OCI-LY1 (cell line): ENCODE results near the gene GDF10.

ENCODE experiments used
- H2AFZ ChIP-seq: fragments of 200-600 bp; sonication (generic), shearing (Covaris generic); 2 replicates; pipeline ENCODE4 v1.6.0; 2014; ENCODE audit warnings: antibody characterized with exemption, mild to moderate bottlenecking, low read length
- H3F3A ChIP-seq: fragments of 200-600 bp; sonication (generic), shearing (Covaris generic); 2 replicates; pipeline ENCODE4 v1.6.0; 2014; ENCODE audit warnings: mild to moderate bottlenecking, antibody characterized with exemption, low read length, moderate library complexity; ENCODE audit not compliant: insufficient read depth
- H3K27ac ChIP-seq: fragments of 200-600 bp; sonication (generic); 2 replicates; pipeline ENCODE4 v1.5.1; 2014; ENCODE audit warnings: low read length, mixed run types, mild to moderate bottlenecking, low read depth; ENCODE audit not compliant: poor library complexity, severe bottlenecking
- H3K27me3 ChIP-seq: fragments of 200-600 bp; sonication (generic); 2 replicates; pipeline ENCODE4 v1.6.0; 2014; ENCODE audit warnings: antibody characterized with exemption, mild to moderate bottlenecking, low read length, moderate library complexity; ENCODE audit not compliant: insufficient read depth
- H3K36me3 ChIP-seq: fragments of 200-600 bp; sonication (generic); 2 replicates; pipeline ENCODE4 v1.6.1; 2014; ENCODE audit warnings: mild to moderate bottlenecking, antibody characterized with exemption, low read length, moderate library complexity, mixed read lengths; ENCODE audit not compliant: insufficient read depth
- H3K4me1 ChIP-seq: fragments of 200-600 bp; sonication (generic); 2 replicates; pipeline ENCODE4 v1.5.1; 2014; ENCODE audit warnings: mild to moderate bottlenecking, low read length, moderate library complexity; ENCODE audit not compliant: insufficient read depth, severe bottlenecking
- H3K4me2 ChIP-seq: fragments of 200-600 bp; sonication (generic), shearing (Covaris generic); 2 replicates; pipeline ENCODE4 v1.6.1; 2014; ENCODE audit warnings: low read length
- H3K4me3 ChIP-seq: fragments of 200-600 bp; sonication (generic); 2 replicates; pipeline ENCODE4 v1.5.1; 2014; ENCODE audit warnings: low read length, low read depth, mild to moderate bottlenecking, mixed read lengths; ENCODE audit not compliant: poor library complexity, severe bottlenecking
- H3K79me2 ChIP-seq: fragments of 200-600 bp; shearing (Covaris generic); 2 replicates; pipeline ENCODE4 v1.6.1; 2016; ENCODE audit warnings: mixed run types, low read length, mixed read lengths; ENCODE audit not compliant: insufficient read depth
- H3K9ac ChIP-seq: fragments of 200-600 bp; sonication (generic), shearing (Covaris generic); 2 replicates; pipeline ENCODE4 v1.6.1; 2014; ENCODE audit warnings: mild to moderate bottlenecking, low read length, mixed read lengths
- H3K9me2 ChIP-seq: fragments of 200-600 bp; sonication (generic), shearing (Covaris generic); 2 replicates; pipeline ENCODE4 v1.6.1; 2014; ENCODE audit warnings: low read depth, mild to moderate bottlenecking, low read length, mixed read lengths
- H3K9me3 ChIP-seq: fragments of 200-600 bp; shearing (Covaris generic); 2 replicates; pipeline ENCODE4 v1.6.1; 2014; ENCODE audit warnings: low read length, mixed read lengths
- H4K20me1 ChIP-seq: fragments of 200-600 bp; sonication (generic), shearing (Covaris generic); 2 replicates; pipeline ENCODE4 v1.6.0; 2016; ENCODE audit warnings: mild to moderate bottlenecking, low read length; ENCODE audit not compliant: insufficient read depth
- EZH2 ChIP-seq: fragments of 200-600 bp; sonication (generic), shearing (Covaris generic); IDR thresholded peaks from 2 replicates; pipeline ENCODE4 v1.8.0; 2017; ENCODE audit warnings: borderline replicate concordance, mixed run types, mild to moderate bottlenecking, antibody characterized with exemption, low read length, moderate library complexity, mixed read lengths
- TF ChIP-seq, protein P1 (sequence below): fragments of 200-600 bp; sonication (generic), shearing (Covaris generic); IDR thresholded peaks from 2 replicates; pipeline ENCODE4 v1.5.1; 2017; ENCODE audit warnings: mild to moderate bottlenecking, antibody characterized with exemption, low read length, moderate library complexity, mixed read lengths

The GDF10 gene

GRCh38 chr10:47316131-47316530 lies 16.1 kb downstream of the GDF10 start:
- H3K4me3 ChIP-seq, result no peak overlapping the region
- H3K79me2 ChIP-seq, result no peaks in the 10 kb centered on the region
- H3K9me2 ChIP-seq, result no peaks in the 10 kb centered on the region
- no peaks in the 10 kb centered on the region for H3F3A ChIP-seq
- no peak overlapping the region for H3K27ac ChIP-seq
- H3K4me1 ChIP-seq, result peaks cover 4% of the 10 kb centered on the region
- no peak overlapping the region for H2AFZ ChIP-seq
- no peaks in the 10 kb centered on the region for H3K36me3 ChIP-seq
- H4K20me1 ChIP-seq, result no peaks in the 10 kb centered on the region
- H3K27me3 ChIP-seq, result no peaks in the 10 kb centered on the region
- H3K9ac ChIP-seq, result no peak overlapping the region
- TF ChIP-seq, protein P1, sequence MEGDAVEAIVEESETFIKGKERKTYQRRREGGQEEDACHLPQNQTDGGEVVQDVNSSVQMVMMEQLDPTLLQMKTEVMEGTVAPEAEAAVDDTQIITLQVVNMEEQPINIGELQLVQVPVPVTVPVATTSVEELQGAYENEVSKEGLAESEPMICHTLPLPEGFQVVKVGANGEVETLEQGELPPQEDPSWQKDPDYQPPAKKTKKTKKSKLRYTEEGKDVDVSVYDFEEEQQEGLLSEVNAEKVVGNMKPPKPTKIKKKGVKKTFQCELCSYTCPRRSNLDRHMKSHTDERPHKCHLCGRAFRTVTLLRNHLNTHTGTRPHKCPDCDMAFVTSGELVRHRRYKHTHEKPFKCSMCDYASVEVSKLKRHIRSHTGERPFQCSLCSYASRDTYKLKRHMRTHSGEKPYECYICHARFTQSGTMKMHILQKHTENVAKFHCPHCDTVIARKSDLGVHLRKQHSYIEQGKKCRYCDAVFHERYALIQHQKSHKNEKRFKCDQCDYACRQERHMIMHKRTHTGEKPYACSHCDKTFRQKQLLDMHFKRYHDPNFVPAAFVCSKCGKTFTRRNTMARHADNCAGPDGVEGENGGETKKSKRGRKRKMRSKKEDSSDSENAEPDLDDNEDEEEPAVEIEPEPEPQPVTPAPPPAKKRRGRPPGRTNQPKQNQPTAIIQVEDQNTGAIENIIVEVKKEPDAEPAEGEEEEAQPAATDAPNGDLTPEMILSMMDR, result no peak
- no peak for TF ChIP-seq EZH2
- no peak overlapping the region for H3K4me2 ChIP-seq
- H3K9me3 ChIP-seq, result no peaks in the 10 kb centered on the region

GRCh38 chr10:47317251-47317650 lies 17.3 kb downstream of the GDF10 start:
- Histone ChIP-seq H3K9me3 (no peaks in the 10 kb centered on the region), H3K36me3 (no peaks in the 10 kb centered on the region), H3K9ac (no peak overlapping the region), H3K9me2 (no peaks in the 10 kb centered on the region), H3K4me1 (no peaks in the 10 kb centered on the region), H3K27ac (no peak overlapping the region), H3K27me3 (no peaks in the 10 kb centered on the region), H3K4me3 (no peak overlapping the region), H4K20me1 (no peaks in the 10 kb centered on the region), H3K79me2 (no peaks in the 10 kb centered on the region), H2AFZ (no peak overlapping the region), H3K4me2 (no peak overlapping the region), H3F3A (no peaks in the 10 kb centered on the region)
- no peak for TF ChIP-seq EZH2
- TF ChIP-seq, protein P1, result no peak

DNA sequence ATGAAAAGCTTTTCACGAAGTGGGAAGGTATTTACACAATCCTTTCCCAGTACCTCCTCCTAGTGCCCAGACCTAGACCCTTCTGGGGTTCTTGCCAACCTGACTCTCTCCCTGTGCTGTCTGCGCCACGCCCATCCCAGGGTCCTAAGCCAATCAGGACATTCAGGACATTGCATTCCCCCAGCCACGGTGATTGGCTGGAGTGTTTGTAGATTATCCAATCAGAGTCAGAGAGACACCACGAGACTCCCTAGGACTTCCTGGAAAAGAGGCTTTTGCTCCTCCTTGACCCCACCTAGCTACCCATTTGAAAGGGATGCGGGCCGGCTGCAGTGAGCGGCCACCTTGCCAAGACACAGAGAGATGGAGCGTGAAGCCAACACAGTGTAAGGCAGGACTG lies 18.7 kb downstream of the GDF10 start:
- Histone ChIP-seq H3K9me3 (no peaks in the 10 kb centered on the region), H3K4me2 (no peak overlapping the region), H3K36me3 (no peaks in the 10 kb centered on the region), H3K27me3 (no peaks in the 10 kb centered on the region), H3K9me2 (no peaks in the 10 kb centered on the region), H3K9ac (no peak overlapping the region), H3F3A (no peaks in the 10 kb centered on the region), H3K4me3 (no peak overlapping the region), H4K20me1 (no peaks in the 10 kb centered on the region), H3K27ac (no peak overlapping the region), H3K4me1 (no peaks in the 10 kb centered on the region), H2AFZ (0 out of 2 replicates have a peak overlapping the region, but pooled peaks have one; percentile 63), H3K79me2 (no peaks in the 10 kb centered on the region)
- TF ChIP-seq, protein P1, result no peak
- TF ChIP-seq EZH2, result no peak
